Activated effector memory CD4-positive, alpha-beta T cell treated with anti-CD3 and anti-CD28 coated beads, Interleukin-2, amount 50 U/mL, for 16 hours (primary cell): Measurements from ENCODE around the gene TSPAN3.

Source experiments
- DNase-seq: peaks from one replicate; pipeline ENCODE4 v3.0.0-alpha.2; 2020

TSPAN3 gene

DNA sequence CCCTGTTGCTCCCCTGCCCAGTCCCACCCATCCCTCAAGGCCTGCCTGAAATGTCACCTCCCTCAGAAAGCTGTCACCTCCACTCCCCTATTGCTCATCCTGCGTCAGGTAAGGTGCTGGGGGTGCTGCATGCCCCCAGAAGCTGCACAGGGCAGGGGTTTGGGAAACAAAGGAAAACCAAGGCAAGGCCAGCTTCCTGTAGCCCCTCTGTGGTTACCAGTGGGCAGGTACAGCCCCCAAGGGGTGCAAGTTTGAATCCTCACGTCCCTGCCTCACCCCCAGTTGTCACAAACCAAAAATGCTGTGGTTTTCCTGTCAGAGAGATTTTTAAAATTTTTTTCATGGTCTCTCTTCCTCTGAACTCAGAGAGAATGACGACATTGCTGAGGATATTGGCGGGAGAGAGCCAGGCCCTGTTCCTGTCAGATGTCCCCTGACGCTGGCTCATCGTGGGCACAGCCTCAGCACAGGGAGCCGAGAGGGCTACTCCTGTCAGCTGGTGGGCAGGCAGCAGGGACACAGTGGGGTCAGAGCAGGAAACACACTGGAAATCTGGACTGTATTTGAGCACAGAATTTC is 49.0 kb downstream of the TSPAN3 start:
- DNase-seq: peak; percentile 73

DNA sequence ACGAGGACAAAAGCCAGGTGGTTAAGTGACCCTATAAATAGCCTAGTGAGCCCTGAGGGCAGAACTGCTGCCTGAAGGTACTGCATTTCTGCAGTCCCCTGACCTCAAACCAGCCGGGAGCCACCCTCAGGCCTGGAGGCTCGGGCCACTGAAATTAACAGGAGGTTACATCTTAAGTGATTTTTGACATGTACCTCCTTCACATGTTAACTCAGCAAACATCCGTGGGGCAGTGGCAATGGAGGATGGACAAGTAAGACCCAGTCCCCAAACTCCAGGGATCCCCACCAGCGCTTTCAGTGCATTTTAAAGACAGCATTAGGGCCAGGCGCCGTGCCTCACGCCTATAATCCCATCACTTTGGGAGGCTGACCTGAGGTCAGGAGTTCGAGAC is 49.8 kb downstream of the TSPAN3 start:
- peak; percentile 52 for DNase-seq

DNA sequence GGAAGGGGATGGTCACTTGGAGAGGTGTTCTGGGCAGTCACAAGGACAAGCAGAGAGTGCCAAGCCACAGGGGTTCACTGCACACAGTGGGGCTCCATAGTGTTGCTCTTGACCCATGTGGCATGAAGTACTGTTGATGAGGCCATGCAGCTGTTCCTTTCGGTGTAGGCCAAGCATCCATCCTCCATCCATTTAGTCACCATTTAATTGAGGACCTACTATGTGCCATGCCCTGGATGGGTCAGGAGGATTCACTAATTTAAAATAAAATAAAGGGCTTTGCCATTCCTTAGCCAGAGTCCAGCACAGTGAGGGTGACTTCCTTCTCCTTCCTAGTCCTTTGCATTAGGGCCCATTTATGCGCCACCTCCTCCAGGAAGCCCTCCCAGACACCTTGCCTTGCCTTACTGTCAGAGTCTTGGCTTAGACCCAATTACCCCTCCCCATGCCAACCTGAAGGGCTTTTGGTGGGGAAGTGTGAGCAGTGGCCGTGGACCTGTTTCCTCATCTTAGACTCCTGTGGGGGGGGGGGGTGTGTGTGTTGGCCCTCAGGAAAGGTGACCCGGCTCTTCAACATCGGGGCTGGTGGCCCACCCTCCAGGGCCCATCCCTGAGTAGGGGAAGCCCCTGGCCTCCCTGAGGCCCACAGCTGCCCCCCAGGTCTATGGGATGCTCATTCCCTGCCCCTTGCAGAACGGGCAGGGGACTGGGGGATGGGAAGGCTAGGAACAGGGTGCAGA is 50.4 kb downstream of the TSPAN3 start:
- no peak for DNase-seq

DNA sequence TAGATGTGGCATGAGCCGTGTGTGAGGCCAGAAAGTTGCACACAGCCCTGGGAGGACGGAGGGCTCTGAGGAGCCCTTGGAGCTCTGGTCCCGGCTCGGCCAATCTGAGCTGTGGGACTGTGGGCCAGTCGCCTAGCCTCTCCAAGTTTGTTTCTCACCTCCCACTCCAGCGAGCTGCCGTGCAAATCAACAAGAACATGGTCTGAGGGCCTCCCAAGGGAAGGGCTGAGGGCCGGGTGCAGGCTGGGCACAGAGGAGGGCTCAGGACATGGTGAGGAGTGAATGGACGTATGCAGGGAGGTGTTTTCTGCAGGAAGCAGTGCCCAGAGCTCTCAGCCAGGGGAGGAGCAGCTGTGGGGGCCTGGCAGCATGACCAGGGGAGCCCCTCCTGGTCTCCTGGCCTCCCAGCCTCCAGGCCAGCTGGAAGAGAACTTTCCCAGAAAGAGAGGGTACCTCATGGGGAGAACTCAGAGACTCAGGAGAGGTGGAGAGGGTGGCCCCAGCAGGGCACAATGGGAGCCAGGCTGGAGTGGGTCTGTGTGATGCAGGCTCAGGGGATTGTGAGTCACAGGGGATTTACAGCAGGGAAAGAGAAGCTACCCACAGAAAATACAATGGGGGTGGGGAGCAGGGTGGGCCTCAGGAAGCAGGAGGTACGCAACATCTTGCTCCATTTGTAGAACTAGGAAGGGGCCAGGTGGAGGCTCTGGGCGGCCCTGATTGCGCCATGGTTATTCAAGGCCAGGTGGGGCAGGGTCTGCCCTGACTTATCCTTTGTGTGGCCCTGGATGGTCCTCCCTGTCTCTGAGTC is 51.2 kb downstream of the TSPAN3 start:
- peak; percentile 77 for DNase-seq

DNA sequence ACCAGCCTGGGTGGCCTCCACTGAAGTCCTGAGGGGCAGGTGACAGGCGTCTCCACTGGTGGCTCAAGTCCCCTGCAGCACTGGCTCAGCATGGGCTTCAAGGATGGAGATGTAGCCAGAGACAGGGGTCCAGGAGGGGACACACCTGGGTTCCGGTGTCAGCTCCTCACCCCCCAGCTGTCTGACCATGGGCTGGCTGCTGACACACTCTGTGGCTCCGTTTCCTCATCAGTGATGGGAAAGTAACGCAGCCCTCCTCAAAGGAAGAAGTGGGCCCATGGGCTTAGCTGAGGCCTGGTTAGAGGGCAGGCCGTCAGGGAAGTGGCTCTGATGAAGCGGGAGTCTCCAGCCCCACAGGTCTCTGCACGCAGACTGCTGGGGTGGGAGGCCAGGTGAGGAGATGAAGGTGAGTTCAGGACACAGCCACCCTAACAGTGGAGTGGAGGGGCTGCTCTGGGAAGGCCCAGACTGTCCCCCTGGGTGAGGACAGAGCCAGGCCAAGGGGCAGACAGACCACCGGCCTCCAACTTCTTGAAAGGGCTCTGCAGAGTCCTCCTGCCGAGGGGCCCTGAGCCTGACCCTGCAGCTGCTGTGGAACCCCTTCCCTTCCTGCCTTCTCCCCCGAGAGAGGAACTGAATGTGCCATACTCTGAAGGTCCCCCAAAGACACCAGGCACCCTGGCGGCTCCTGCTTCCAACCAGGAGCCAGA is 52.0 kb downstream of the TSPAN3 start:
- no peak for DNase-seq

DNA sequence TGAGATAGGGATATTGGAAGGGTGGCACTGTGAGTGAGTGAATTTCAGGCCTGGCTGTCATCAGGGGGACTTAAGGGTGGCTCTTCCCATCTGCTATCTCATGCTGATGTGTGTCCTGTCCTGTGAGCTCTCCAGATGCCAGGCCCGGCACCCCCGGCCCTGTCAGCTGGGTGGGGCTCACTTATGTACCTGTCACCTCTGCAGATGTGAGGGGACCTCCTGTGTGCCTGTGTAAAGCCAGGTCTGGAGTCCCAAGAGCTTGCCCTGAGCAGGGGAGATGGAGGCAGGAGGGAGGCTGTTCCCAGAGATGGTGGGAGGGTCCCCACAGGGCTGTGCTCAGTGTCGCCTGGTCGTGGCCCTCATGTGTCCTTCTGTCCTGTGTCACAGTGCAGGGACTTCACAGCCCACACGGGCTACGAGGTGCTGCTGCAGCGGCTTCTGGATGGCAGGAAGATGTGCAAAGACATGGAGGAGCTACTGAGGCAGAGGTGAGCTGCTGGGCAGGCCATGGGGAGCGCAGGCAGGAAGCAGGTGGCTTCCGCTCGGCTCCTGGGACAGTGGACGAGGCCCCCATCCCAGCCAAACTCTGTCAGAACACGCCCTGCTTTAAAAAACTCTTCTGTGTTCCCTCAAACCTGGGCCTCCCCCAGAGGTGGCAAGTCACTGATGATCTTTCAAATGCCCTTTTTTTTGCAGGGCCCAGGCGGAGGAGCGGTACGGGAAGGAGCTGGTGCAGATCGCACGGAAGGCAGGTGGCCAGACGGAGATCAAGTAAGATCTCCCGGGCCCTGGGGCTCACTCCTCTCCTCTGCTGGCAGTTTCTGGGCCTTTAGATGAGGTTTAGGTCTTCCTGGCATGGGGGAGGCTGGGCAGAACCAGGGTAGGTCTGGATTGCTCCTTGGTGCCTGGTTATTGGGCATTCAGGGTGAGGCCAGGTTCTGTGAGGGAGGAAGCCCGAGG is 52.9 kb downstream of the TSPAN3 start:
- no peak for DNase-seq

DNA sequence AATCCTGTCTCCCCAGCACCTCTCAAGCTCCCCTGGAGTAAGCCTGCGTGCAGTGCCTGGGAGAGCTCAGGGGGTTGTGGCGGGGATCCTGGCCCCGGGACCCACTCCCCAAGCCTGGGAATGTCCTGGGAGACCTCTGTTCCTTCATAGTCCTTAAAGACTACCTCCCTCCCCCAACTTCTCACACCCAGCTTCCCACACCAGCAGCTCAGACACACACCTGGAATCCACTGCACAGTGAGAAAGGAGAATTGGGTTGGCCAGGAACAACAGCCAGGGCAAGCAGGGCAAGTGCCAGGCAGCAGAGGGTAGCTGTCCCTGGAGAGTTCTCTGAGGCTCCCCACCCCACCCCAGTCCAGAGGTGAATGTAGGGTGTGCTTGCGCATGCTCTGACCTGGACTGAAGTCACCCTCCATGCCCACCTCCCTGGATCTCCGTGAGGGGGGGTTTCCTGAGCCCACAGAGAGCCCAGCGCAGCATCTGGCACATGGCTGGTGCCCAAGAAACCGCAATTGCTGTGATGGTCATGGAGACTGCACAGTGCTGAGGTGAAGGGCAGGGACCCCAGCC is 53.7 kb downstream of the TSPAN3 start:
- DNase-seq: no peak

DNA sequence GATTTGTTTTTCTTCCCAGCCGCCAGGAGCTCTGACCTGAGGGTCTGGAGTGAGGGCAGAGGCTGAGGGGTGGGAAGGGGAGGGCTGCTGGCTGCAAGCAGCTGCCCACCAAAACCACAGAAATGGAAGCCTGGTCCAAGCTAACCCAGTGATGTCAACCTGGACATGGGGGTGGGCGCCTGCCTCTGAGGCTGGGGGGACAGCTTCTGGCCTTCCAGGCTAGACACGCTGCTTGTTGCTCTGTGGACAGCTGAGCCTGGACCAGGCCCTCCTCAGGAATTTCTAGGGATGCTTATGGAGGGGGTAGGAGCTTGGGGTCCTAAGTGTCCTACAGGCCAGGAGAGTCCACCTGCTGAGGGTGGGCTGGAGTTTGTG is 54.6 kb downstream of the TSPAN3 start:
- no peak for DNase-seq

DNA sequence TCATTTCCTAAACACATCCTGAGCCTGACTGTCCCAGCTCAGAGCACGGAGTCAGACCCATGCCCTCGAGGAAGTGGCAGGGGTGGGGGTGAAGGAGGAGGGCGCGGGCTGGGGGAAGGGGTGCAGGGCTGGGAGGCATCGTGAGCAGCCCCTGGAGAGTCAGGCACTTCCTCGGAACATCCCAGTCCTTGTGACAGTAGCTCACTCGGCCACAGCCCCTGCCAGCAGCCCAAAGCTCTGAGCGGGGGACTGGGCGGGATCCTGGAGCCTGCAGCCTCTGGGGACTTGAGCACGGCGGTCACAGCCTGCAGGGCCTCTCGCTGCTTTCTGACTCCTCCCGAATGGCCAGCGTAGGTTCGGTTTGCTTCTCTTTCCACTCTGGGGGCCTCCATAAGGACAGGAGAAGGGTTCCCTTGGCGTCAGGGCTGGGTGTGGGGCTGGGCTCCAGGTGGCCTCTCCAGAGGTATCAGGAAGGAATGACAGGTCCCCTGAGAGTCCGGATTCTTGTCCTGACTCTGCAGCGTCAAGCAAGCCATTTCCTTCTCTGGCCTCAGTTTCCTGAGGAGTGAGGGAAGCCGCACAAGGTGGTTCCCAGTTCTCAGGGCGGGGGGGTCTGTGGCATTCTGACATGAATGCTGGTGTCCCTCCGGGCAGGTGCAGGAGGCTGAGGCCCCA is 55.1 kb downstream of the TSPAN3 start:
- no peak for DNase-seq

DNA sequence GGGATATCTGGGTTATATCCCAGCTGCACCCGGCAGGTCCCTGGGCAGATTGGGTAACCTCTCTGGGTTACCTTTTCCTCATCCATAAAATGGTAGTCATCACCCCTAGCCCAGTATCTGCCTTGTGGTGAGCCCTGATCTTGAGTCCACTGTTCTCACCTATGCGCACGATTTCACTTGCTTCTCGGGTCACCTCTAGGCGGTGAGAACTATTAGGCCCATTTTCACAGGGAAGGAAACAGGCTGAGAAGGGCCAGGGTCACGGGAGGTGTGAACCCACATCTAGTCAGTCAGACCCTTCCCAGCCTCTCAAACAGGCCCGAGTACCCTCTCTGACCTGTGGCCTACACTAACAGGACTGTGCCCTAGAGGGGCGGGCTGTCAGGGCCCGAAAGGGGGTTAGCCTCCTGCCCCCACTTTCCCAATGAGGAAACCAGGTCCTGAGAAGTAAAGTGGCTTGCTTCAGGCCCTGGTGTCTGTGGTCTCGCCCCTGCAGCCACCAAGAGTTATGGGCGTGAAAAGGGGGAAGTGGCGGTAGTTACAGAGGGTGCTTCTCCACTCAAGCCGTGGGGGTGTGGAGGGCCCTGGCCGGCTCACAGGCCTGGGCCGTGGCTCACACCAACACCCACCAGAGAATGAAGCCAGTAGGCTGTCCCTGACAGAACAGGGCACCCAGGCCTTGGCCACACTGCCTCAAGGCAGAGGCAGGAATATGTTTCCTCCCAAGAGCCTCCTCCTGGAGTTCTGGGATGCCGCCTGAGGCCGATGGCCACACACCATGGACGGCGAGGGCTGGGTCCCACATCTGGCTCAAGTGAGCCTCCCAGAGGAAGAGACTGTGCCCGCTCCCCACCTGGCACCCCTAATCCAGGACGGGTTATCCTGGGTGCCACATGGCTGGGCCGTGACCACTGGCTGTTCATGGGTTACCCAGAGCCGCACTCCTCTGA is 56.5 kb downstream of the TSPAN3 start:
- DNase-seq: no peak

DNA sequence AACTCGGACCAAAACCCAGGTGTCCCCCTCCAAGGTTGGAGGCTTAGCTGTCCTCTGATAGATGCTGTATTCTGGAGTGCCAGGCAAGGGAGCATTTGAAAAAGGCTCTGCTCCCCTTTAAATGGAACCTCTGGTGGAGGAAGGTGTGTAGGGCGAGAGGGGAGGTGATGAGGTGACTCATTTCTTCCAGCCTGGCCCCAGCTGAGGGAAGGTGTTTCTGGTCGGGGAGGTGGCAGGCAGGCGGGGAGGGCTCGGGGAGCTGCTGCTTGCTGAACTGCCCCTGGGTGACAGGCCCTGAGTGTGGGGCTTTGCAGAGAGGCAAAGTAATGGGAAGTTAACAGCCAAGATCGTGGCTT is 57.2 kb downstream of the TSPAN3 start:
- peak; percentile 94 for DNase-seq

DNA sequence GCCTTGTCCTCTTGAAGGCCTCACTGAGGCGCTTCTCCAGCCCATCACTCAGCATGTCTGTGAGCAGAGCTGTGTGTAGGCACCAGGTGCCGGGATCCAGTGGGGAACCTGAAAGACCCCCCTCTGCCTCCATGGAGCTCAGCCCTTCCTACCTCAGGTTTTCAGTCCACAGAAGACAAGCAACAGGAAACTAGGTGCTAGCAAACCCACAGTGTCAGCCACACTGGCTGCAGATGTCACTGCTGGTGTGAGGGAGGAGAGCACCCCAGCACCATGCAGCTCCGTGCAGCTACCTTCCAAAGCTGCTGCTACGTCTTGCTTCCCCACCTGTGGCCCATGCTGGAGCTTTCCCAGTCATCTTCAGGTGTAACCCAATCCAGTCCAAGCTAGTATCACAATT is 58.0 kb downstream of the TSPAN3 start:
- peak; percentile 76 for DNase-seq

DNA sequence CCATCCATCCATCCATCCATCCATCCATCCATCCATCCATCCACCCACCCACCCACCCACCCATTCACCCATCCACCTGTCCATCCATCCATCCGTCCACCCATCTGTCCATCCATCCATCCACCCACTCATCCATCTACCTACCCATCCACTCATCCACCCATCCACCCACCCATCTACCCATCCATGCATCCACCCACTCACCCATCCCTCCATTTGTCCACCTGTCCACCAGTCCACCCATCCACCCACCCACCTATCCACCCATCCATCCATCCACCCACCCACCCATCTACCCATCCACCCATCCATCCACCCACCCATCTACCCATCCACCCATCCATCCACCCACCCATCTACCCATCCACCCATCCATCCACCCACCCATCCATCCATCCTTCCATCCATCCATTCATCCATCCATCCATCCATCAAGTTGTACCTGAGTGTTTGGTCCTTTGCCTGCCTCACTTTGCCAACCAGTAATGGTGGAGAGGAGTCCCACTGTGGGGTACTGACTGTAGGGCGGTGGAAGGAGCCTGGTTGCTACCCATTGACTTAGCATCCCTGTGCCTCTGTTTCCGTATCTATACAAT is 58.7 kb downstream of the TSPAN3 start:
- DNase-seq: no peak

DNA sequence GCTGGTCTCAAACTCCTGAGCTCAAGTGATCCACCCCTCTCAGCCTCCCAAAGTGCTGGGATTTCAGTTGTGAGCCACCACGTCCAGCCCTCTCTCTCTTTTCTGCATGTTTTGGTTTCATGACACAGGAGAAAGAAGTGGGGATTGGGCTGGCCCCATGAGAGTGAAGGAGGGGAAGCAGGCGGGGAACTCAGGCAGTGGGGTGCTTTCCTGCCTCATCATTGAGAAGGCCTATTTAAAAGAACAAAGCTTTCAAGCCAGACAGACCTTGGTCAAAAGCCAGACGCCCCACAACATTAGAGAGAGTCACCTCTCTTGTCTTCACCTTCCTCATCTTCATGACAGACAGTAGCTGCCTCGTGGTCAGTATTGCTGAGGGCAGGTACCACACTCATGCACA is 60.1 kb downstream of the TSPAN3 start:
- DNase-seq: no peak

DNA sequence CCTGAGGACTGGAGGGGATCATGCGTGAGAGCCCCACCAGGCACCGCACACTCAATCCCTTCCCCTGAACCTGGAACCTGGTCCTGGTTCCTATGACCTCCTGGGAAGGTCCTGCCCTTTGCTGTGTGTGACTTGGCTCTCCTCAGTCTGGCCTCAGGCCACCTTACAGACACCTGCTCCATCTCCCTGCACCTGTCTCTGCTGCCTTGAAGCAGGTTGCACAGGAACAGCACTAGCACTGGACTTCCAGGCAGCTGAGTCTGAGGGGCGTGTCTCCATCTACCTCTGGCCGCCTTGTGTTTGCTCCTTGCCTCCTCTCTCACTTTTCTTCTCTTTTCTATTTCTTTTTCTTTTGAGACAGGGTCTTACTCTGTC is 60.6 kb downstream of the TSPAN3 start:
- DNase-seq: no peak

DNA sequence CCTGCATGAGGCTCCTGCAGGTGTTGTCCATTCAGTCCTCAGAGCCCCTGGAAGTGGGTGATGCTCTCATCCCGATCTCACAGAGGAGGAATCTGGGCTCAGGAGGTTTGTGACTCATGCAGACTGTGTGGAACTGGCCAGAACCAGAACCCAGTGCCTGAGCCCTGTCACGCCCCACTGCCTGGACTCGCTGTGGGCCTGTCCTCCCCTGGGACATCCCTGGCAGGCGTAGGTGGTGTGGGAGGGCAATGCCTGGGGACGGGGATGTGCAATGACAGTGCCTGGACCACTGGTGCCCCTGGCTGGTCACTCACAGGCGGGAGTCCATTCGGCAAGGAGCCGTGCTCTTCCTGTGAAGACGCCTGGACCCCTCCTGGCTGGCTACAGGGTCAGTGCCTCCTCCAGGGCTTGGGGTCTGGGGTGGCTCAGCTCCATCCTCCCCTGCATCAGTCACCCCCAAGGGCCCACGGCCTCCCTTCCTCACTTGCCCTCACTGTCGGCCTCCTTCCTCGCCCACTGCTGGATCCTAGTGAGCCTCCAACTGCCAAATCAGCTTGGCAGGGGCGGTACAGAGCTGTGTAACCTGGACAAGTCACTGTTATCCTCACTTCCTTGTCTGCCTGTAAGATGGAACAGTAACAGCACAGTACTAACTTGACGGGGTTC is 61.1 kb downstream of the TSPAN3 start:
- no peak for DNase-seq

DNA sequence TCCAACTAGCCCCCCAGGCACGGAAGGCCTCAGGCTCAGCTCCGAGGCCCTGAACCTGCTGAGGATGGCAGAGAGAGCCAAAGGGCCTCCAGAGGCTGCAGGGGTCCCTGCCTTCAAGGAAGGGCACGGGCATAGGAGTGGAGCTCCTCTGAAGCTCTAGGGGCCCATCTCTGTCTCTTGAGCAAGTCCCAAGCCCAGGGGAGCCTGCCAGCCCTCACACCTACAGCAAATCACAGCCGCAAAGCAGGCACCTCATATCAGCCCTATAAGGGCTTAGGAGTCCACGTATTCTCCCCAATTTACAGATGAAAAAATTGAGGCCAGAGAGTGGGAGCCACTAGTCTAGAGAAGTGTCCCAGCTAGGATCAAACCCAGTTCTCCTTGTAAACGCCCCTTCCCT is 61.7 kb downstream of the TSPAN3 start:
- DNase-seq: no peak

DNA sequence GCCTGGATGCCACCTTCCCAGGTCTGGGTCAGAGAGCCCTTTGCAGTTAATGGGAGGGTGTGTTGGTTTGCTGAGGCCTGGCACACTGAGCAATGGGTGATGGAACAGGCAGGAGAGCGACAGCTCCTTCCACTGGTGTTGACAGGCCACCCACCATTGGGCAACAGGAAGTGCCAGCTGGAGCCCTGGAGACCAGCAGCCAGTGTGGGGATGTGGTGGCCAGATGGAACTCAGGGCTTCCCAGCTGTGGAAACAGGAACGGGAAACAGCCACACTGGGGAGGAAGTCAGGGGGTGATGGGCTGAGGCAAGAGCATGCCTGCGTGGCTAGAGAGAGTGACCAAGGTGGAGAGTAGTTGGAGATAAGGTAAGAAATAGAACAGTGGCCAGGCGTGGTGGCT is 66.7 kb downstream of the TSPAN3 start:
- no peak for DNase-seq
